Uterus (tissue), 4 donors: Measurements from ENCODE around the gene CCDC149. TPM values are rescaled to one million over a fixed set of nuclear protein-coding genes. Genes with fewer than 3 reads are reported as not detected.

ENCODE experiments used
- DNase-seq, 2 donors: peaks; one replicate each; pipeline ENCODE4 v3.0.0-alpha.2; 2019 to 2020
- H3K27ac ChIP-seq, 2 donors: fragments of 200-600 bp; sonication (generic); 1 replicate in 1 of 2; 2 replicates in 1 of 2; pipeline ENCODE4 v1.5.1; 2016 to 2018
- H3K27me3 ChIP-seq, 2 donors: fragments of 200-600 bp; sonication (generic); one replicate each; pipeline ENCODE4 v1.5.1; 2018 to 2019; ENCODE audit warnings: control low read depth in 1 of 2
- H3K36me3 ChIP-seq, 2 donors: fragments of 200-600 bp; sonication (generic); one replicate each; pipeline ENCODE4 v1.5.1; 2019; ENCODE audit warnings: control low read depth in 1 of 2
- H3K4me1 ChIP-seq, 2 donors: fragments of 200-600 bp; sonication (generic); one replicate each; pipeline ENCODE4 v1.5.1; 2018 to 2019; ENCODE audit warnings: control low read depth in 1 of 2
- H3K4me3 ChIP-seq, 2 donors: fragments of 200-600 bp; sonication (generic); 1 replicate in 1 of 2; 2 replicates in 1 of 2; pipeline ENCODE4 v1.5.1; 2018 to 2019; ENCODE audit warnings: mild to moderate bottlenecking in 1 of 2
- H3K9me3 ChIP-seq, 2 donors: fragments of 200-600 bp; sonication (generic); one replicate each; pipeline ENCODE4 v1.5.1; 2019; ENCODE audit warnings: control low read depth in 1 of 2
- CTCF ChIP-seq, 4 experiments: fragments of 200-600 bp in 2 of 4; fragments of 450-650 bp in 2 of 4; sonication (generic) in 2 of 4; IDR thresholded peaks; one replicate each; pipeline ENCODE4 v1.5.1; 2016 to 2019; ENCODE audit warnings: antibody characterized with exemption in 4 of 4, mild to moderate bottlenecking in 2 of 4, moderate library complexity in 1 of 4
- POLR2A ChIP-seq, 2 donors: fragments of 450-650 bp; IDR thresholded peaks; one replicate each; pipeline ENCODE4 v1.6.1; 2016; ENCODE audit warnings: antibody characterized with exemption in 2 of 2, mild to moderate bottlenecking in 1 of 2, moderate library complexity in 1 of 2
- intact Hi-C: fragments of 100-400 bp; cut with DNase I; formaldehyde crosslinking; loops from one replicate; pipeline ENCODE4 v1.15.1; 2023; ENCODE audit warnings: low total_unique reads
- total RNA-seq, 4 donors: library from RNA; depleted of rRNA in 3 of 4; stranded (reverse); fragments of >200 nt in 3 of 4; gene quantifications; one replicate each; pipeline versions ENCODE4 v1.1.0 to v1.2.4, GENCODE V29; 2014 to 2023
- donor health status: DM: yes; HTN: yes; CAD: no.

The CCDC149 gene
- total RNA-seq, 4 donors from 2014 or later = 18.7 to 462 (median 69.3) TPM

GRCh38 chr4:24775750-24776149 lies 137.1 kb downstream of the CCDC149 start:
- TF ChIP-seq CTCF (IDR thresholded peaks at IDR 0.05) (no peak), POLR2A (IDR thresholded peaks at IDR 0.05) (no peak)
- H3K4me1 ChIP-seq = peaks cover 5 to 10% of the 10 kb centered on the region in 2 donors
- DNase-seq = no peak
- H3K27me3 ChIP-seq = no peaks in the 10 kb centered on the region
- no peak overlapping the region for H3K27ac ChIP-seq
- intact Hi-C loops = no loop called here
- H3K4me3 ChIP-seq = no peak overlapping the region
- no peaks in the 10 kb centered on the region for H3K36me3 ChIP-seq
- H3K9me3 ChIP-seq = no peaks in the 10 kb centered on the region

GRCh38 chr4:24775032-24775605 lies 137.7 kb downstream of the CCDC149 start:
- no peak overlapping the region for H3K4me3 ChIP-seq
- H3K4me1 ChIP-seq = peaks cover 5 to 10% of the 10 kb centered on the region in 2 donors
- no peak for TF ChIP-seq POLR2A (IDR thresholded peaks at IDR 0.05)
- no peak for TF ChIP-seq CTCF (IDR thresholded peaks at IDR 0.05)
- H3K27me3 ChIP-seq = no peaks in the 10 kb centered on the region
- DNase-seq = no peak
- no peak overlapping the region for H3K27ac ChIP-seq
- intact Hi-C loops = no loop called here
- no peaks in the 10 kb centered on the region for H3K9me3 ChIP-seq
- no peaks in the 10 kb centered on the region for H3K36me3 ChIP-seq

GRCh38 chr4:24774452-24774851 lies 138.4 kb downstream of the CCDC149 start:
- Histone ChIP-seq H3K27me3 (no peaks in the 10 kb centered on the region), H3K9me3 (no peaks in the 10 kb centered on the region), H3K36me3 (no peaks in the 10 kb centered on the region), H3K4me3 (no peak overlapping the region), H3K4me1 (peaks cover 5 to 10% of the 10 kb centered on the region in 2 donors), H3K27ac (no peak overlapping the region)
- intact Hi-C loops = no loop called here
- TF ChIP-seq POLR2A (IDR thresholded peaks at IDR 0.05) (no peak), CTCF (IDR thresholded peaks at IDR 0.05) (no peak)
- DNase-seq = no peak

- Histone ChIP-seq H3K36me3 (no peaks in the 10 kb centered on the region), H3K4me1 (peaks cover 0 to 8% of the 10 kb centered on the region in 2 donors), H3K4me3 (no peak overlapping the region), H3K27ac (no peak overlapping the region), H3K27me3 (no peaks in the 10 kb centered on the region), H3K9me3 (no peaks in the 10 kb centered on the region)
- no peak for DNase-seq
- TF ChIP-seq CTCF (IDR thresholded peaks at IDR 0.05) (no peak), POLR2A (IDR thresholded peaks at IDR 0.05) (no peak)
- intact Hi-C loops = no loop called here
Measured at GRCh38 chr4:24772952-24773351, 139.9 kb downstream of the CCDC149 start.

- Histone ChIP-seq H3K4me1 (peaks cover 0 to under 1% of the 10 kb centered on the region in 2 donors), H3K4me3 (no peak overlapping the region), H3K27ac (no peak overlapping the region), H3K27me3 (no peaks in the 10 kb centered on the region), H3K9me3 (no peaks in the 10 kb centered on the region), H3K36me3 (no peaks in the 10 kb centered on the region)
- no peak for DNase-seq
- TF ChIP-seq CTCF (IDR thresholded peaks at IDR 0.05) = no peak
- no peak for TF ChIP-seq POLR2A (IDR thresholded peaks at IDR 0.05)
- intact Hi-C loops = no loop called here
Measured at GRCh38 chr4:24772061-24772705, 140.7 kb downstream of the CCDC149 start.
